HL-60 (cell line): ENCODE data around the gene CDC42BPB.

Experiments
- POLR2AphosphoS5 ChIP-seq: IDR thresholded peaks from 2 replicates; pipeline ENCODE4 v1.6.1; 2012; ENCODE audit warnings: low read depth
- SPI1 ChIP-seq: IDR thresholded peaks from 2 replicates; pipeline ENCODE4 v1.6.1; 2012; ENCODE audit warnings: low read depth, mild to moderate bottlenecking, borderline replicate concordance
- TF ChIP-seq, protein P1 (sequence below): IDR thresholded peaks from one replicate; pipeline ENCODE4 v1.5.1; 2011; ENCODE audit warnings: low read length, control low read depth, inconsistent platforms; ENCODE audit not compliant: insufficient read depth

GRCh38 chr14:102918438-102918837 lies 138.9 kb downstream of the CDC42BPB start:
- TF ChIP-seq, protein P1, sequence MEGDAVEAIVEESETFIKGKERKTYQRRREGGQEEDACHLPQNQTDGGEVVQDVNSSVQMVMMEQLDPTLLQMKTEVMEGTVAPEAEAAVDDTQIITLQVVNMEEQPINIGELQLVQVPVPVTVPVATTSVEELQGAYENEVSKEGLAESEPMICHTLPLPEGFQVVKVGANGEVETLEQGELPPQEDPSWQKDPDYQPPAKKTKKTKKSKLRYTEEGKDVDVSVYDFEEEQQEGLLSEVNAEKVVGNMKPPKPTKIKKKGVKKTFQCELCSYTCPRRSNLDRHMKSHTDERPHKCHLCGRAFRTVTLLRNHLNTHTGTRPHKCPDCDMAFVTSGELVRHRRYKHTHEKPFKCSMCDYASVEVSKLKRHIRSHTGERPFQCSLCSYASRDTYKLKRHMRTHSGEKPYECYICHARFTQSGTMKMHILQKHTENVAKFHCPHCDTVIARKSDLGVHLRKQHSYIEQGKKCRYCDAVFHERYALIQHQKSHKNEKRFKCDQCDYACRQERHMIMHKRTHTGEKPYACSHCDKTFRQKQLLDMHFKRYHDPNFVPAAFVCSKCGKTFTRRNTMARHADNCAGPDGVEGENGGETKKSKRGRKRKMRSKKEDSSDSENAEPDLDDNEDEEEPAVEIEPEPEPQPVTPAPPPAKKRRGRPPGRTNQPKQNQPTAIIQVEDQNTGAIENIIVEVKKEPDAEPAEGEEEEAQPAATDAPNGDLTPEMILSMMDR: no peak
- TF ChIP-seq POLR2AphosphoS5: no peak
- TF ChIP-seq SPI1: no peak
